GM12892 (cell line): ENCODE data around the gene IGFBP2.

Experiments
- POLR2A ChIP-seq: IDR thresholded peaks from 2 replicates; pipeline ENCODE4 v1.6.1; 2011; ENCODE audit warnings: low read depth, low read length, control low read depth
- POLR2AphosphoS5 ChIP-seq: IDR thresholded peaks from 2 replicates; pipeline ENCODE4 v1.6.1; 2011; ENCODE audit warnings: low read depth, low read length, control low read depth

GRCh38 chr2:216632346-216632951 lies 771 bp upstream of the IGFBP2 start:
- TF ChIP-seq POLR2A (no peak), POLR2AphosphoS5 (no peak)
